Measurements from ENCODE around the gene SLCO3A1. TPM values are rescaled to one million over a fixed set of nuclear protein-coding genes. Genes with fewer than 3 reads are reported as not detected.

SLCO3A1 gene
- total RNA-seq, 3 donors from 2014 or later: 13.4 to 23.8 (median 14.3) TPM

DNA sequence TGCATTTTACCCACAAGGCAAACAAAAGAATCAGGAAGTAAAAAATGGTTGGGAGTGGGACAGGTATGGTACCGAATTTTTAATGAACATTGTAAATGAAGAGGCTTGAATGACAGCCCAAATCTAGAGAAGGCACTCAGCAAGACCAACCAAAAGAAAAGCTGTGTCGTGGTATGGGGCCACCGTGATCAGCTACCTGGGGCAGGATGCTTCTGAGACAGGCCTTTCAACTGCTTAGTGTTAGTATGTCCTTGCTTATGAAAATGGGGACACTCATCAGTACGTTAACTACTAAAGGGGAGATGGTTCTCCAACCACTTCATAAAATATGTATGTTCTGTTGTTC lies 311.5 kb downstream of the SLCO3A1 start:
- TF ChIP-seq, protein P1, sequence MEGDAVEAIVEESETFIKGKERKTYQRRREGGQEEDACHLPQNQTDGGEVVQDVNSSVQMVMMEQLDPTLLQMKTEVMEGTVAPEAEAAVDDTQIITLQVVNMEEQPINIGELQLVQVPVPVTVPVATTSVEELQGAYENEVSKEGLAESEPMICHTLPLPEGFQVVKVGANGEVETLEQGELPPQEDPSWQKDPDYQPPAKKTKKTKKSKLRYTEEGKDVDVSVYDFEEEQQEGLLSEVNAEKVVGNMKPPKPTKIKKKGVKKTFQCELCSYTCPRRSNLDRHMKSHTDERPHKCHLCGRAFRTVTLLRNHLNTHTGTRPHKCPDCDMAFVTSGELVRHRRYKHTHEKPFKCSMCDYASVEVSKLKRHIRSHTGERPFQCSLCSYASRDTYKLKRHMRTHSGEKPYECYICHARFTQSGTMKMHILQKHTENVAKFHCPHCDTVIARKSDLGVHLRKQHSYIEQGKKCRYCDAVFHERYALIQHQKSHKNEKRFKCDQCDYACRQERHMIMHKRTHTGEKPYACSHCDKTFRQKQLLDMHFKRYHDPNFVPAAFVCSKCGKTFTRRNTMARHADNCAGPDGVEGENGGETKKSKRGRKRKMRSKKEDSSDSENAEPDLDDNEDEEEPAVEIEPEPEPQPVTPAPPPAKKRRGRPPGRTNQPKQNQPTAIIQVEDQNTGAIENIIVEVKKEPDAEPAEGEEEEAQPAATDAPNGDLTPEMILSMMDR (IDR thresholded peaks at IDR 0.05): no peak
- Histone ChIP-seq H3K9me3 (no peaks in the 10 kb centered on the region), H3K4me1 (ENCODE audit: low read depth) (peaks cover 11% of the 10 kb centered on the region), H3K4me3 (no peak overlapping the region), H3K36me3 (ENCODE audit: low read depth) (no peaks in the 10 kb centered on the region)
- DNase-seq: no peak
- intact Hi-C loops (cut with DNase I, micrococcal nuclease): no loop called here
- no peak for ATAC-seq

DNA sequence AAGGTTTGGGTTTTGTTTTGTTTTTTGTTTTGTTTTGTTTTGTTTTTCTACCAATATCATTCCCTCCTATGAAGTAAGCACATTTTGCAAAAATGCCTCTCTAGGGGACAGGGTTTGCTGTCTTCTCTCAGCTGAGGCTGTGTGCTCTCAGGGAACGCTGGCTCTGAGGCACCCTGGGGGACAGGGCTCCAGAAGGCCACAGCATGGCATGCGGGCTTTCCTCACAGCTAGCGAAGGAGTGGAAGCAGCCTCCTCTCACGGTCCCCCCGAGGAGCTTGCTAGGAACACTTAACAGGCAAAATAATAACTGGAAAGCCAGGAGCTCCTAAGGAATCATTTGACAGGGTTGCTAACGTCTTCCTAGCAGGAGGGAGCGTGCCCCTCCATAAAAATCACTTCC lies 312.5 kb downstream of the SLCO3A1 start:
- TF ChIP-seq, protein P1 (IDR thresholded peaks at IDR 0.05): no peak
- Histone ChIP-seq H3K4me3 (no peak overlapping the region), H3K4me1 (ENCODE audit: low read depth) (peaks cover 11% of the 10 kb centered on the region), H3K9me3 (no peaks in the 10 kb centered on the region), H3K36me3 (ENCODE audit: low read depth) (no peaks in the 10 kb centered on the region)
- DNase-seq (no peak), ATAC-seq (no peak)
- intact Hi-C loops (cut with DNase I, micrococcal nuclease): no loop called here

DNA sequence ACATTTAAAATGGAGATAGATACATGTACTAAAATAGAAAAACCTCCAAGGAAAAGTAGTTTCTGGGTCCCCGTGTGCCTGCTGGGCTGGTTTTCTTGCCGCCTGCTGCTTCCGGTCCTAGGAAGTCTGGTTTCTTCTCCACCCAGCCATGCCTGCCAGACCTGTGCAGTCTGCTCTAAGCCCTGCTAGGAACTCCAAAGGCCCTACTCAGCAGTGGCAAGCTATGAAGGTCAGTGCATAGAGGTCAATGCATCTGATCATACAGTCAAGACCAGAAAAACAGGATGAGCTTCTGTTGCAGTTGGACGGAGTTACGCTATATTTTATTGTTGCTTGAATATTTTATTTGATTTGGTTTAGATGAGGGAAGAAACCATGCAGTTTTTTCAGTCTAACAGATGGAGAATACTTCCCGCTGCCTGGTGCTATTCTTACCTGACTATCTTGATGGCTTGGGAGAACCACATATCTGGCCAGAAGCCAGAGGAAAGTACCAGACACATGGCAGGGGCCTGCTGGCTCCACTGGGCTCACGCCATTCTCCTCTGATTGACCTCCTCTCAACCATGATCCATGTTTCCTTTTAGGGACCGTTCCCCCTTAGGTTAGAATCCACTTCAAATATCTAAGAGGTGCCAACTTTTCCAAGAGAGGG lies 313.4 kb downstream of the SLCO3A1 start:
- Histone ChIP-seq H3K4me1 (ENCODE audit: low read depth) (peaks cover 11% of the 10 kb centered on the region), H3K36me3 (ENCODE audit: low read depth) (no peaks in the 10 kb centered on the region), H3K4me3 (no peak overlapping the region), H3K9me3 (no peaks in the 10 kb centered on the region)
- DNase-seq: peak in 1 of 3 donors; percentile 24
- intact Hi-C loops (cut with DNase I, micrococcal nuclease): no loop called here
- peak; percentile 55 for ATAC-seq
- TF ChIP-seq, protein P1 (IDR thresholded peaks at IDR 0.05): no peak

DNA sequence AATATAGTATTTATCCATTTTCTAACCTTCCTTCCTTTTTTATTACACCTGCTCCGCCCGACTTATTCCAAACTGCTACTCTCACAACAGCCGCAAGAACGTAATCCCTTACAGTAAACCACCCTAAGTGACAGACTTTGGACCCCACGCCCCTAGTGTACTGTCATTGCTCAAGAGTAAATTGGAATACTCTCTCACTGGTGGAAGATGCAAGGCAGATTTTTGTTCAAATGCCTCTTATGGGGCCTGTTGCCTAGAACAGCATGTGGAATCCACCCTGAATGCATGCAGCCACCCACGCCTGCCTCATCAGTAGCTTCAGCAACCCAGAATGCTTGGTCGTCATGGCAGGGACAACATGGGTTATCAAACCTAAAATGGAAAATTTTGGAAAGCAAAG lies 313.9 kb downstream of the SLCO3A1 start:
- ATAC-seq (peak; percentile 85), DNase-seq (peak in 2 of 3 donors; percentile 41 to 80)
- intact Hi-C loops (cut with DNase I, micrococcal nuclease): no loop called here
- TF ChIP-seq, protein P1 (IDR thresholded peaks at IDR 0.05): no peak
- Histone ChIP-seq H3K4me3 (no peak overlapping the region), H3K4me1 (ENCODE audit: low read depth) (peaks cover 11% of the 10 kb centered on the region), H3K9me3 (no peaks in the 10 kb centered on the region), H3K36me3 (ENCODE audit: low read depth) (no peaks in the 10 kb centered on the region)

DNA sequence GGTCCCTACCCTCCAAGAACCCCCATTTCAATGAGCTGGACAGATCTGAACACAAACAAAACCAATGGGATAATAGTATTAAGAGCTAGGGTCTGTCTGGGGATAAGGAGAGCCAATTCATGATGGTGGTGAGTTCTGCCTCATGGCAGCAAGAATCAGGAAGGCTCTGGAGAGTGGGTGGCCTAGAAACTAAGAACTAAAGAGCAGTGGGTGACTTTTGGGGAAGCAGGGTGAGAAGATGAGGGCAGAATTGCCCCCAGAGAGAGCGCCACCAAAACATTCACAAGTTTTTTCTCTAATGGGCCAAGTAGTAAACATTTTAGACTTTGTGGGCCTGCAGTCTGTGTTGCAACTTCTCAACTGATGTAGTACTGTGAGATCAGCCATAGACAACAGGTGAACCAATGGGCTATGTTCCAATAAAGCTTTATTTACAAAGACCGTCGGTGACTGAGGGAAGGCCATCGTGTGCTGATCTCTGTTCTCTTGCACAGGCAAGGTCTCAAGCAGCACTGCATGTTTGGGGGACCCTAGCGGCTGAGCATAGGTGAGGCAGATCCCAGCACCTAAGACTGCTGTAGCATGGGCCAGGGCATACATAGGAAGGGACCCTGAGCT lies 314.7 kb downstream of the SLCO3A1 start:
- no peak for DNase-seq
- TF ChIP-seq, protein P1 (IDR thresholded peaks at IDR 0.05): no peak
- Histone ChIP-seq H3K4me1 (ENCODE audit: low read depth) (peaks cover 11% of the 10 kb centered on the region), H3K36me3 (ENCODE audit: low read depth) (no peaks in the 10 kb centered on the region), H3K9me3 (no peaks in the 10 kb centered on the region), H3K4me3 (no peak overlapping the region)
- intact Hi-C loops (cut with DNase I, micrococcal nuclease): no loop called here
- ATAC-seq: no peak

All from mucosa of descending colon (tissue), 3 donors.